ENCODE results near the gene ROGDI.
A peak's percentile ranks its signal among the peaks of the same experiment; 100 is the strongest.

The ROGDI gene

DNA sequence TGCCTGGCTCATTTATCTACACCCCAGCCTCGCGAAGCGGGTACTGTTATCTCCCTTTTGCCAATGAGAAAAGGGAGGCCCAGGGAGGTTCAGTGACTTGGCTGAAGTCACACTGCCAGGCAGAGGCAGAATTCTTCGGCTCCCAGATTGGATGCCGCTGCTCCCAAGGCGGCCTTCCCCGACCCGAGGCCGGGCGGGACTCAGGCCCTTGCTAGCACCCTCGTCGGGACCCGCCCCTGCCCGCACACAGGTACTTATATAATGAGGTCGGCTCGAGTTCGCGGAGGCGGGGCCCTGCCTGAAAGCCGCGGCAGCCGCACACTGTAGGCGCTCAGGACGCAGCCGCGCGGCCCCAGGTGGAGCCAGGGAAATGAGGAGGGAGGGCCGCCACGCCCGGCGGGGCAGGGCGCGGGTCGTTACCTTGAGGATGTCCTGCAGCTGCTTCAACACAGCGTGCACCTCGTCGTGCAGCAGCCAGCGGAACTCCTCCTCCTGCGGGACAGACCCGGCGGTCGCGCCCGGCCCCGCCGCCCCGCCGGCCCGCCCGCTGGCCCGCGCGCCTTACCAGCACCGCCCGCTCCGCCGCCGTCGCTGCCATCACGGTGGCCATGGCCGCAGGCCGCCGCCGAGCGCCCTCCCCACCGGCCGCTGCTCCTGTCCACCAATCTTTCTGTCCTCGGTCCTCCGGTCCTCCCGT, at the start of gene ROGDI:
ROGDI (minus strand) TSS at position 672 of the 697 bp plus-strand sequence; CDS start at position 610, 62 bp downstream.
- H3K36me3 ChIP-seq (ENCODE audit: control insufficient read depth, insufficient read depth, low read length), result no peaks in the 10 kb centered on the region

DNA sequence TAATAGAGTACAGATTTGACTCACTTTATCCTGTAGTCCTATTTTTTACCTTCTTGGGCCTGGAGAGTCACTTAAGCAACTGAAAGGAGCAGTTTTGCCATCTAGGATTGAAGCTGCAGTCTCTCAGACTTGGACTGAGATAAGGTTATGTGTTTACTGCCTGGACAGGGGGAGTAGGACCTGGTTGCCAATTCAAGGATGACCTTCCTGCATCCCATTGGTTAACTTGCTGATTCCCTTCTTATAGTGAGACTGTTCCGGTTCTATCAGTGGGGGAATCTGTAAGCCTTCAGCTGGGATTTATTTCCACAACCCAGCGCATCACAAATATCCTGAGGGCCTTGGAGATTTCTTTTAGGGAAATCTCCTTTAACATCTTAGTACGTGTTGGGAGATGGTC, 47.8 kb upstream of the ROGDI start:
- Histone ChIP-seq H2AFZ (no peak overlapping the region), H3K27ac (no peak overlapping the region), H3K4me2 (ENCODE audit: low read length) (no peak overlapping the region), H3K36me3 (ENCODE audit: control insufficient read depth, insufficient read depth, low read length) (no peaks in the 10 kb centered on the region), H3K4me3 (ENCODE audit: low read depth, low read length) (no peak overlapping the region), H3K4me1 (peaks cover 17% of the 10 kb centered on the region), H3K79me2 (peaks cover 40% of the 10 kb centered on the region), H3K9me3 (ENCODE audit: control insufficient read depth, low read length) (no peaks in the 10 kb centered on the region), H3K9ac (no peak overlapping the region), H3K27me3 (ENCODE audit: control insufficient read depth, insufficient read depth, low read length) (no peaks in the 10 kb centered on the region)
- no peak for TF ChIP-seq CTCF (IDR thresholded peaks at IDR 0.05)

More for the DNA sequence above, at the start of gene ROGDI:
- Histone ChIP-seq H3K79me2 (no peaks in the 10 kb centered on the region), H3K27me3 (ENCODE audit: control insufficient read depth, insufficient read depth, low read length) (no peaks in the 10 kb centered on the region), H3K9ac (peak within 1 kb of the TSS; percentile 13), H2AFZ (peak within 1 kb of the TSS; percentile 99), H3K27ac (peak within 1 kb of the TSS; percentile 79), H3K4me2 (ENCODE audit: low read length) (peak within 1 kb of the TSS; percentile 96), H3K4me3 (ENCODE audit: low read depth, low read length) (peak within 1 kb of the TSS; percentile 92), H3K9me3 (ENCODE audit: control insufficient read depth, low read length) (no peaks in the 10 kb centered on the region), H3K4me1 (peaks cover 10% of the 10 kb centered on the region)
- TF ChIP-seq CTCF (IDR thresholded peaks at IDR 0.05), result no peak

DNA sequence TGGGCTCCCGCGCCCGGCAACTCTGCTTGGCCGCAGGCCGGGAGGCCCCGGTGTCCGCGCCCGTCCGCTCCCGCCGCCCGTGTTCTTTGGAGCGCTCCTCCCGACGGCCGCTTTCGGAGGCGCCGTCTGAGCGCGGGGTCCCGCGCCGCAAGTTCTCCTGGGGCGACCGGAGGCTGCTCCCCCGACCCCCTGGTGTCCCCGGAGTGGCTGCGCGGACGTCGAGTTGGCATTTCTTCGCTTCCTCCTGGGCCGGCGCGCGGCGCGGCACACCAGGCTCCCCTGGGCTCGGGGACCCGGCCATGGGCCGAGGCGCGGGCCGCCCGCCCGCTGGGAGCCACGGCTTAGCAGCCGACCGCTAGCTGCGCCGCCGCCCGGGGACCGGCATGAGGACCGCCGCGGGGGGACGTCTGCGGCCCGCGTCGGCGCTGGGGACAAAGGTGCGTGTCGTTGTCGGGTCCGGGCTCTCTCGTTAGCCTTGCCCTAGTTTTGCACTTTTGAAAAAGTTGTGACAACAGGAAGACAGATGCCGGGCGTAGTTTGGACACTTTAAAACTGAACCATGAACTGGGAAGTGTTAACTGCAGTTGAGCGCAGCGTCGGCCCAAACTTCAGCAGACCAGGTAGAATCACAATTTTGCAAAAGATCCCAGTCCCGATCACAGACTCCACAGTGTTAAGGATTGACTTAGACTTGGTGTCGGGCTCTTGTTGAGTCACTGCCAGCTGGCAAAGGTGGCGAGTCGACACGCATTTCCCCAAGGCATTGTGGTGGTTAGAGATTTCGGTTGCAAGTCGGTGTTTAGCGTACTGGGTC, 45.5 kb upstream of the ROGDI start:
- Histone ChIP-seq H3K4me3 (ENCODE audit: low read depth, low read length) (peak overlapping the region; percentile 81), H3K4me1 (peaks cover 17% of the 10 kb centered on the region), H3K9me3 (ENCODE audit: control insufficient read depth, low read length) (no peaks in the 10 kb centered on the region), H3K27ac (peak overlapping the region; percentile 90), H3K36me3 (ENCODE audit: control insufficient read depth, insufficient read depth, low read length) (no peaks in the 10 kb centered on the region), H3K79me2 (peaks cover 48% of the 10 kb centered on the region), H3K4me2 (ENCODE audit: low read length) (peak overlapping the region; percentile 70), H3K9ac (peak overlapping the region; percentile 69), H3K27me3 (ENCODE audit: control insufficient read depth, insufficient read depth, low read length) (no peaks in the 10 kb centered on the region), H2AFZ (peak overlapping the region; percentile 86)
- TF ChIP-seq CTCF (IDR thresholded peaks at IDR 0.05), result no peak

DNA sequence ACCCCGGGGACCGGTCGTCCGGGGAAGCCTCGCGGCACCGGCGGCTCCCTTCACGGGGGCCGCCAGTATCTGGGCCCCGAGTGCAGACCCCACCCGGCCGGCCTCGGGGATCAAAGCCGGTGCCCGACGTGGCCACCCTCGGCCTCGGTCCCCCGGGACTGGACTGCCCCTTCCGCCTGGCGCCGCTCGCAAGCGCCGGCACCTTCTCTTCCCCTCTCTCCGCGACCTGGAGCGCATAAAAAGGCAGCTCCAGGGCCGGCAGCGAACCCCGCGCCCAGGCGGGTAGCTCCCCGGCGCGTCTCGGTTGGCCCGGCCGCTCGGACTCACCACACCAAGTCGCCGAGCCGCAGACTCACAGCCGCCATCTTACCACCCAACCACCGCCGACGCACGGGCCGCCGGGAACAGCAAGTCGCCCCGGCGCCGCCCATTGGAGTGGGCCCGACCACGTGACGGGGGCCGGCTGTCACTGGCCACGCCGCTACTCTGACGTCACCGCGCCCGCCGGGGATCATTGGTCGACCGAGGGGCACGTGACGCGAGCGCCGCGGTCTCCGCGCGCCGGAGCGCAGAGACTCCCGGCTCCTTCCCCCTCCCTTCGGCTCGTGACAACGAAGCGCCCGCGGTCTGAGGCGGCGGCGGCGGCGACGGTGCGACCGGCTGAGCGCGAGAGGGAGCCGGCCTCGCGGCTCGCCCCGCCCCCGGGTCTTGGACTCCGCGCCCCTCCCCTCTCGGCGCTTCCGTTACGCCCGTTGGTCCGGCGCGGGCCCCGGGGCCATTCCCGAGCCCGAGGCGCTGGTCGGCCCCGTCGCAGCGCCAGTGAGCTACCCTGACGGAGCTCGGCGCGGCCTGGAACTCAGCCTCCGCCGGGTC, 44.7 kb upstream of the ROGDI start, which contains the start of the genes GLYR1 and UBN1:
GLYR1 (minus strand) TSS at position 388 of the 873 bp plus-strand sequence; CDS start at position 365, 23 bp downstream.
UBN1 (plus strand) TSS at position 581 of the 873 bp plus-strand sequence. CDS start 5,437 bp downstream, outside the sequence.
- Histone ChIP-seq H3K27me3 (ENCODE audit: control insufficient read depth, insufficient read depth, low read length) (no peaks in the 10 kb centered on the region), H3K9ac (peak within 1 kb of the TSS; percentile 74), H3K4me3 (ENCODE audit: low read depth, low read length) (peak within 1 kb of the TSS; percentile 81), H3K9me3 (ENCODE audit: control insufficient read depth, low read length) (no peaks in the 10 kb centered on the region), H2AFZ (peak within 1 kb of the TSS; percentile 96), H3K36me3 (ENCODE audit: control insufficient read depth, insufficient read depth, low read length) (no peaks in the 10 kb centered on the region), H3K27ac (peak within 1 kb of the TSS; percentile 90), H3K79me2 (peaks cover 50% of the 10 kb centered on the region), H3K4me1 (peaks cover 17% of the 10 kb centered on the region), H3K4me2 (ENCODE audit: low read length) (peak within 1 kb of the TSS; percentile 89)
- no peak for TF ChIP-seq CTCF (IDR thresholded peaks at IDR 0.05)
